ENCODE measurements around the gene CDK14.

Gene CDK14

DNA sequence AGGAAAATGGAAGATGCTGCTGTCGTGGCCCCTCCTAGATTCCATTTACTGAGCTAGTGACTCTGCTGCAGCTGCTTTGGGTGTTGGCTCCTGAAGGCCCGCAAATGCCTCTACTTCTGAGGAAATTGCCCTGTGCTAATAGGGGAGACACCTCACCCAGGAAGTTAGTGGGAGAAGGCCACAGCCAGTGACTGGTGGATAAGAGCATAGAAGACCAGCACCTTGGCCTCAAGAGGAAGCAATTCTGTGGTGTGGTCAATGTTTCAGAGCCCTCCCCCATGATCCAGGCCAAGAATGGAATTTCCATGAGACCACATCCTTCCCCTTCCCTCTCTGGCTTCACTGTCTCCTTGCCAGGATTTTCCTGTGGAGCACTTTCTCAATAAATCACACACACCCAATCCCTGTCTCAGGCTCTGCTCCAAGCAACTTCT, 643.1 kb downstream of the CDK14 start:
- no peak for DNase-seq (ENCODE audit: extremely low spot score)
- CTCF ChIA-PET, result interaction anchor here (1.3 to 1.4 kb wide), 2 partner anchors 8 to 11 kb away, joined by 4 to 7 read pairs; no protein-coding TSS in a partner anchor
- POLR2A ChIA-PET, result no interaction called here
- TF ChIP-seq, protein P1, sequence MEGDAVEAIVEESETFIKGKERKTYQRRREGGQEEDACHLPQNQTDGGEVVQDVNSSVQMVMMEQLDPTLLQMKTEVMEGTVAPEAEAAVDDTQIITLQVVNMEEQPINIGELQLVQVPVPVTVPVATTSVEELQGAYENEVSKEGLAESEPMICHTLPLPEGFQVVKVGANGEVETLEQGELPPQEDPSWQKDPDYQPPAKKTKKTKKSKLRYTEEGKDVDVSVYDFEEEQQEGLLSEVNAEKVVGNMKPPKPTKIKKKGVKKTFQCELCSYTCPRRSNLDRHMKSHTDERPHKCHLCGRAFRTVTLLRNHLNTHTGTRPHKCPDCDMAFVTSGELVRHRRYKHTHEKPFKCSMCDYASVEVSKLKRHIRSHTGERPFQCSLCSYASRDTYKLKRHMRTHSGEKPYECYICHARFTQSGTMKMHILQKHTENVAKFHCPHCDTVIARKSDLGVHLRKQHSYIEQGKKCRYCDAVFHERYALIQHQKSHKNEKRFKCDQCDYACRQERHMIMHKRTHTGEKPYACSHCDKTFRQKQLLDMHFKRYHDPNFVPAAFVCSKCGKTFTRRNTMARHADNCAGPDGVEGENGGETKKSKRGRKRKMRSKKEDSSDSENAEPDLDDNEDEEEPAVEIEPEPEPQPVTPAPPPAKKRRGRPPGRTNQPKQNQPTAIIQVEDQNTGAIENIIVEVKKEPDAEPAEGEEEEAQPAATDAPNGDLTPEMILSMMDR (IDR thresholded peaks at IDR 0.05; ENCODE audit: control extremely low read depth, extremely low read depth, low read depth, missing control alignments), result no peak

DNA sequence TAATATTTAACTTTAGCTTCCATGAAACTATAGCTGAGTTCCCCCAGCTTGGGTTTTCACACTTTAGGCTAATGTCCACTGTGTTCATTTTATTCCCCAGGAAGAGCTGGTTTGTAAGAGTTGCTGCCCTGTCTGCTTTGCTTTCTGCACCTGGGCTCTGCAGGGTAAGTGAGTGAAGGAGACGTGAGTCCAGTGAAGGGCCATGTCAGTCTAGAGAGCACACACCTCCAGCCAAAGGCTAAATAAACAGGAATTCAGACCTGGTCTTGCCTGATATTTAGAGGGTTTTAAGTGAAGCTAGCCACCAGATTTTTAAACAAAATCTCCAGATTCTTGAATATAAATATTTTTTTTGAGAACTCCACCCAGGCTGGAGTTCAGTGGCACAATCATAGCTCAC, 643.7 kb downstream of the CDK14 start:
- CTCF ChIA-PET, result interaction anchor here (1.0 to 1.4 kb wide), 3 partner anchors 9 to 11 kb away, joined by 3 to 7 read pairs (median 4); no protein-coding TSS in a partner anchor
- POLR2A ChIA-PET, result no interaction called here
- TF ChIP-seq, protein P1 (IDR thresholded peaks at IDR 0.05; ENCODE audit: control extremely low read depth, extremely low read depth, low read depth, missing control alignments), result no peak
- DNase-seq (ENCODE audit: extremely low spot score), result no peak

DNA sequence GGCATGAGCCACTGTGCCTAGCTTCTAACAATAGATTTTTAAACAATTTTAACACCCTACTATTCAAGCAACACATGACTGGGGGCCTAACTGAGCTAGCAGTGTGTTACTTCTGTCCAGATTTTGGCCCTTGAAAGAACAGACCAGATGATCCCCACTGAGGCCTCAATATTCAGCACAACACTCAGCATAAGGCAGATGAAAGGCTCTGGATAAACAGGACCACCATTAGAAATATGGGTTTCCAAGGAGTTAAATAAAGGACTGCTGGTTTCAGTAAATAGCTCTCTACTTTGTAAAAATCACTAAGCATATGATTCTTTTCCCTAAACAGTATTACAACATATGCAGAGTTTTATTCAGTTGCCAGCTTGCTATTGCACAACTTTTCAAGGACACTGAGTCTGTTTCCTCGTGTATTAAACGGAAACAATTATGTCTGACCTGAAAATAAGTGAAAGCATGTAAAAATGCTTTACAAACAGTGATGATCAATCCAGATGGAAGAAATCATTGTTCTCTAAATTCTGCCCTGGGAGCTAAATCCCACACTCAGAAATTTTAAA, 644.3 kb downstream of the CDK14 start:
- POLR2A ChIA-PET, result no interaction called here
- CTCF ChIA-PET, result interaction anchor here (1.0 to 1.4 kb wide), 3 partner anchors 9 to 12 kb away, joined by 3 to 7 read pairs (median 4); no protein-coding TSS in a partner anchor
- no peak for DNase-seq (ENCODE audit: extremely low spot score)
- TF ChIP-seq, protein P1 (IDR thresholded peaks at IDR 0.05; ENCODE audit: control extremely low read depth, extremely low read depth, low read depth, missing control alignments), result no peak

DNA sequence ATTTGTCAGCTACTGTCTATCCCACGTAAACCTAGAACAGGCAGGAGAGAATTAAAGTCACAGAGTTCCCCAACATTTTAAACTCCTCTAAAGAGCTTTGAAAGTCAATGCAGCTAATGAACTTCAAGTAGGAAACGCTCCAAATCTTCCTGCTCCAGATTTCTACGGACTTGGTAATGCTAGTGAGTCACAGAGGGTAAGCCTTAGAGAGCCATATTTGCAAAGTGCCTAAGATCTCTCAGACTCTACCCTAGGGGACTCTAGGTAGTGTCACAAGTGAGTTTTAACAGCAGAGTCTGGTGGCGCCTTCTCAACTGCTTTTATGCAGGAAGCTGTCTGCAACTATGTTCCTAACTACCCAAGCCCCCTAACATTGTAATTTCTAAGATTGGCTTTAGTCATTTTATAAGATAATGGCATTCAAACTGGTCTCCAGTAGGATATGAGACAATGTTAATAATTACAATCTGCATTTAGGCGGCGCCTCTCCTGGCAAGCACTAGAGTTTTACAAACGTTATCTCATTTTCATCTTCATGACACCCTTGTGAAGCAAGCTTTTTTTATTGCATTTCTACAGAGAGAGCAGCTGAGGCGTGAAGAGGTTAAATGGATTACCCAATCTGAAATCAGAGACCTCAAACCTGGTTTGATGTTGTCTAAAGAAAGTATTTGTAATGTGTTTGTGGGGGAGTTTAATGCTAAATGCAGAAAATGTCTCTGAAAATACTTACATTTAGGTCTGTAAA, 646.1 kb downstream of the CDK14 start:
- no peak for DNase-seq (ENCODE audit: extremely low spot score)
- POLR2A ChIA-PET, result no interaction called here
- CTCF ChIA-PET, result interaction anchor here (1.0 to 3.3 kb wide), 3 partner anchors 9 to 12 kb away, joined by 3 to 9 read pairs (median 5); no protein-coding TSS in a partner anchor
- TF ChIP-seq, protein P1 (IDR thresholded peaks at IDR 0.05; ENCODE audit: control extremely low read depth, extremely low read depth, low read depth, missing control alignments), result no peak

DNA sequence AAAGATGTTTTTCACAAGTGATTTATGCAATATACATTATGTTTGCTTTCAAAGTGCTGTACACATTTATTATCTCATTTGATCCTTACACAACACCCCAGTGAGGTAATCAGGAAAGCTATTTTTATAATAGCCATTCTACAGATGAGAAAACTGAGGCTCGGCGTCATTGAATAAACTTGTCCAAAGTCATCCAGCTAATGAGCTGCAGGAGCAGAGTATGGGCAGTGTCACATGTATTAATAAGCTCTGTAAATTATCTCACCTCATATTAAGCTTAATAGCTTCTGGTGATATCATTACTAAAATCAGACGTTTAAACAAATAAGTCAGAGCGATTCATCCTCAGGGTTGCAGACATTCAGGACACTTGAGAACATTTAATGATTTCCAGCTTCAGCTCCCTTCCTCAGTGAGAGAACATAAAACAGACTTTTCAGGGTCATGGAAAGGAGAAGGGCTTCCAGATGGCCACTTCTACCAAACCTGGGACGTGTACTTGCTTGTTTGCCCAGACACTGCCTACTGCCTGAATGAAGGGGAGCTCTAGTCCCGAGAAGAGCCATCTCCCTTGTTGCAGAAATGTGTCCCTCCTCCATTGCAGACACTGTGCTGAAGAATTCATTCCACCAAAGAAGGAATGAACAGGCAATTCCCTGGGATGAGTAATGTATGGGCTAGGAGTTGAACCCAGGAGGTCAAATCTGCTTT, 647.6 kb downstream of the CDK14 start:
- POLR2A ChIA-PET, result no interaction called here
- DNase-seq (ENCODE audit: extremely low spot score), result no peak
- CTCF ChIA-PET, result interaction anchor here (3.3 kb wide), 1 partner anchor 14 kb away, joined by 9 read pairs; no protein-coding TSS in a partner anchor
- TF ChIP-seq, protein P1 (IDR thresholded peaks at IDR 0.05; ENCODE audit: control extremely low read depth, extremely low read depth, low read depth, missing control alignments), result no peak

DNA sequence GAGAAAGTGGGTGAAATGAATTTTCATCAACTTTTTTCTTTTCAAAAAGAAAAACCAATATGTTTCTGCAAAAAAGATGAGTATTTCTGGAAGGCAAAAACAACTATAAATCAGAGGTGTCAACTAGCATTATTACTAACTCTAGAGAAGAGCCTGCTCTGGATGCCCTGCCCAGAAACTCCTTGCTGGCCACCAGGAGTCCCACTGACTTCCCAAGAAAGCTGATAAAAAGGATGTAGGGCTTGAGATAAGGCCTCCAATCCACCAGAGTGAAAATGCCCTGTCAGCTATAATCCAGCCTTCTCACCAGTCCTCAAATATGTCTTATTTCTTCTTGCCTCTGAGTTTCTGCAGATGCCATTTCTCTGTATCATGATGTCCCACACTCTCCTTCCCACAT, 651.4 kb downstream of the CDK14 start:
- ChIA-PET CTCF (interaction anchor here (1.6 kb wide), 1 partner anchor 12 kb away, joined by 4 read pairs; no protein-coding TSS in a partner anchor), POLR2A (interaction anchor here (0.6 kb wide), 1 partner anchor 1269 kb away, joined by 3 read pairs; no protein-coding TSS in a partner anchor)
- TF ChIP-seq, protein P1 (IDR thresholded peaks at IDR 0.05; ENCODE audit: control extremely low read depth, extremely low read depth, low read depth, missing control alignments), result no peak
- DNase-seq (ENCODE audit: extremely low spot score), result no peak

All from GM10248 (cell line).